H1 (cell line): ENCODE measurements around the gene OR2V2. TPM values are rescaled to one million over a fixed set of nuclear protein-coding genes. Genes with fewer than 3 reads are reported as not detected.

Experiments
- CTCF ChIA-PET: fragments of 300-600 bp; sonication (Branson Sonifier 250); formaldehyde crosslinking; loops from one replicate; lab custom pipeline; 2021; ENCODE audit not compliant: partially characterized antibody; lab: Charles Lee
- POLR2A ChIA-PET: fragments of 300-600 bp; sonication (Branson Sonifier 250); formaldehyde crosslinking; loops from one replicate; lab custom pipeline; 2021; ENCODE audit warnings: inconsistent platforms; ENCODE audit not compliant: partially characterized antibody; lab: Charles Lee
- DNase-seq, 2 experiments: peaks; one replicate each; pipeline versions ENCODE4 v3.0.0 to v3.0.0-alpha.2; 2010 to 2022; ENCODE audit warnings: low spot score in 2 of 2, low read depth in 1 of 2, mixed read lengths in 1 of 2
- FAIRE-seq: peaks from 2 replicates; lab custom pipeline; 2011; peaks lifted over from hg19 to GRCh38; lab: Jason Lieb, UNC
- H2AFZ ChIP-seq: 2 replicates; pipeline ENCODE4 v1.8.1; 2012; ENCODE audit warnings: low read length, inconsistent platforms
- H2AK5ac ChIP-seq: 2 replicates; pipeline ENCODE4 v1.6.1; 2013; ENCODE audit warnings: low read depth, low read length
- H2BK120ac ChIP-seq: replicated peaks from 2 replicates; pipeline ENCODE3; 2013; ENCODE audit warnings: low read depth, low read length, inconsistent platforms
- H2BK12ac ChIP-seq: 2 replicates; pipeline ENCODE4 v1.6.1; 2013; ENCODE audit warnings: low read depth, low read length
- H2BK15ac ChIP-seq: 2 replicates; pipeline ENCODE4 v1.6.1; 2013; ENCODE audit warnings: low read length
- H2BK20ac ChIP-seq: 2 replicates; pipeline ENCODE4 v1.6.1; 2013; ENCODE audit warnings: low read length
- H2BK5ac ChIP-seq: 2 replicates; pipeline ENCODE4 v1.6.1; 2013; ENCODE audit warnings: low read depth, low read length
- H3K14ac ChIP-seq: 2 replicates; pipeline ENCODE4 v1.6.1; 2013; ENCODE audit warnings: inconsistent platforms; ENCODE audit not compliant: insufficient read length
- H3K18ac ChIP-seq: 2 replicates; pipeline ENCODE4 v1.6.1; 2013; ENCODE audit warnings: low read length; ENCODE audit errors: extremely low read depth
- H3K23ac ChIP-seq: 2 replicates; pipeline ENCODE4 v1.6.1; 2013; ENCODE audit warnings: inconsistent platforms; ENCODE audit not compliant: insufficient read length
- H3K23me2 ChIP-seq: 2 replicates; pipeline ENCODE4 v1.6.1; 2013; ENCODE audit warnings: low read depth, low read length
- H3K27ac ChIP-seq: 2 replicates; pipeline ENCODE4 v1.6.1; 2011; ENCODE audit warnings: low read depth, low read length, inconsistent platforms
- H3K27me3 ChIP-seq, 4 experiments: replicated peaks in 1 of 4; 1 replicate in 1 of 4; 2 replicates in 3 of 4; pipeline versions ENCODE4 v1.6.1 to v1.8.1; 2011 to 2013; ENCODE audit warnings: low read length in 3 of 4, mild to moderate bottlenecking in 3 of 4, inconsistent platforms in 2 of 4, mixed read lengths in 2 of 4, moderate library complexity in 1 of 4; ENCODE audit not compliant: control insufficient read depth in 3 of 4, insufficient read depth in 3 of 4; ENCODE audit errors: extremely low read depth in 1 of 4
- H3K36me3 ChIP-seq, 4 experiments: 2 replicates each; pipeline versions ENCODE4 v1.6.1 to v1.8.1; 2011 to 2013; ENCODE audit warnings: mild to moderate bottlenecking in 4 of 4, low read length in 3 of 4, moderate library complexity in 2 of 4, control low read depth in 1 of 4, inconsistent platforms in 1 of 4; ENCODE audit not compliant: insufficient read depth in 4 of 4, control insufficient read depth in 2 of 4
- H3K4ac ChIP-seq: replicated peaks from 2 replicates; pipeline ENCODE3; 2013; ENCODE audit warnings: low read length, low read depth, mixed read lengths, inconsistent platforms; ENCODE audit not compliant: insufficient read length
- H3K4me1 ChIP-seq, 4 experiments: replicated peaks in 1 of 4; 1 replicate in 1 of 4; 2 replicates in 3 of 4; pipeline versions ENCODE4 v1.6.1 to v1.8.1; 2011 to 2013; ENCODE audit warnings: low read length in 3 of 4, inconsistent platforms in 2 of 4, mixed read lengths in 1 of 4; ENCODE audit not compliant: insufficient read depth in 4 of 4, control insufficient read depth in 3 of 4
- H3K4me2 ChIP-seq, 2 experiments: 2 replicates each; pipeline versions ENCODE4 v1.6.1 to v1.8.1; 2011 to 2013; ENCODE audit warnings: low read depth in 2 of 2, low read length in 2 of 2, control low read depth in 1 of 2, inconsistent platforms in 1 of 2, mild to moderate bottlenecking in 1 of 2; ENCODE audit not compliant: insufficient read depth in 1 of 2
- H3K4me3 ChIP-seq, 4 experiments: fragments of 200-600, 300-600 bp in 1 of 4; sonication (generic), shearing (Covaris generic), sonication (Bioruptor Twin) in 1 of 4; 2 replicates each; pipeline versions ENCODE4 v1.5.1 to v1.8.1; 2011 to 2016; ENCODE audit warnings: low read length in 4 of 4, low read depth in 3 of 4, control low read depth in 2 of 4, inconsistent platforms in 2 of 4, mild to moderate bottlenecking in 2 of 4, mixed read lengths in 1 of 4, moderate library complexity in 1 of 4; ENCODE audit not compliant: insufficient read depth in 2 of 4; ENCODE audit errors: extremely low read depth in 1 of 4
- H3K56ac ChIP-seq: replicated peaks from 2 replicates; pipeline ENCODE3; 2013; ENCODE audit warnings: low read depth, mild to moderate bottlenecking, mixed read lengths, low read length, inconsistent platforms; ENCODE audit not compliant: insufficient read length
- H3K79me1 ChIP-seq: 2 replicates; pipeline ENCODE4 v1.6.1; 2013; ENCODE audit warnings: low read depth, low read length, control low read depth
- H3K79me2 ChIP-seq, 2 experiments: 2 replicates each; pipeline versions ENCODE4 v1.6.1 to v1.8.1; 2012 to 2013; ENCODE audit warnings: low read length in 2 of 2, mild to moderate bottlenecking in 2 of 2, inconsistent platforms in 1 of 2; ENCODE audit not compliant: insufficient read depth in 2 of 2, control insufficient read depth in 1 of 2
- H3K9ac ChIP-seq, 4 experiments: replicated peaks in 1 of 4; 1 replicate in 1 of 4; 2 replicates in 3 of 4; pipeline versions ENCODE4 v1.6.1 to v1.8.1; 2011 to 2013; ENCODE audit warnings: low read depth in 3 of 4, low read length in 3 of 4, control low read depth in 2 of 4, mild to moderate bottlenecking in 2 of 4, moderate library complexity in 2 of 4, inconsistent platforms in 1 of 4; ENCODE audit errors: extremely low read depth in 1 of 4
- H3K9me3 ChIP-seq, 2 experiments: 2 replicates each; pipeline versions ENCODE4 v1.6.1 to v1.8.1; 2012 to 2013; ENCODE audit warnings: mild to moderate bottlenecking in 2 of 2, moderate library complexity in 2 of 2, control low read depth in 1 of 2, inconsistent platforms in 1 of 2, low read depth in 1 of 2, low read length in 1 of 2, mixed read lengths in 1 of 2; ENCODE audit not compliant: insufficient read depth in 2 of 2
- H4K20me1 ChIP-seq, 2 experiments: replicated peaks in 1 of 2; 2 replicates each; pipeline versions ENCODE3 to v1.8.1; 2011 to 2013; ENCODE audit warnings: inconsistent platforms in 2 of 2, low read length in 2 of 2, mild to moderate bottlenecking in 1 of 2; ENCODE audit not compliant: insufficient read depth in 2 of 2, control insufficient read depth in 1 of 2
- H4K5ac ChIP-seq: 2 replicates; pipeline ENCODE4 v1.6.1; 2013; ENCODE audit warnings: low read length, low read depth, mixed read lengths, inconsistent platforms; ENCODE audit not compliant: insufficient read length
- H4K8ac ChIP-seq: 2 replicates; pipeline ENCODE4 v1.8.0; 2013; ENCODE audit warnings: mild to moderate bottlenecking, moderate library complexity, low read length, inconsistent platforms; ENCODE audit not compliant: insufficient read depth; ENCODE audit errors: extremely low read depth
- H4K91ac ChIP-seq: replicated peaks from 2 replicates; pipeline ENCODE3; 2013; ENCODE audit warnings: low read length, mixed read lengths, inconsistent platforms; ENCODE audit not compliant: insufficient read length
- BCL11A ChIP-seq, 2 experiments: IDR thresholded peaks; one replicate each; pipeline ENCODE4 v1.6.1; 2011; ENCODE audit warnings: low read depth in 2 of 2, low read length in 2 of 2, mild to moderate bottlenecking in 2 of 2
- HDAC2 ChIP-seq, 2 experiments: fragments of 300-600 bp in 1 of 2; sonication (generic) in 1 of 2; IDR thresholded peaks; 2 replicates each; pipeline ENCODE4 v1.6.1; 2011 to 2012; ENCODE audit warnings: low read depth in 2 of 2, low read length in 2 of 2, mild to moderate bottlenecking in 2 of 2, moderate library complexity in 2 of 2, borderline replicate concordance in 1 of 2, inconsistent platforms in 1 of 2
- KDM4A ChIP-seq: IDR thresholded peaks from one replicate; pipeline ENCODE4 v1.7.1; 2012; ENCODE audit warnings: low read depth, mild to moderate bottlenecking, moderate library complexity, low read length, inconsistent platforms; ENCODE audit not compliant: severe bottlenecking
- KDM5A ChIP-seq: fragments of 200-600 bp; IDR thresholded peaks from 2 replicates; pipeline ENCODE4 v1.7.1; 2012; ENCODE audit warnings: mild to moderate bottlenecking, low read length, inconsistent platforms, mixed read lengths
- MAFK ChIP-seq: IDR thresholded peaks from 2 replicates; pipeline ENCODE4 v1.6.1; 2012; ENCODE audit warnings: low read depth, mild to moderate bottlenecking, improper control_type of control experiment, low read length
- SP2 ChIP-seq: IDR thresholded peaks from 2 replicates; pipeline ENCODE4 v1.6.1; 2012; ENCODE audit warnings: mild to moderate bottlenecking, low read length, inconsistent platforms
- TAF7 ChIP-seq: optimal IDR thresholded peaks from 2 replicates; pipeline ENCODE3; 2011; ENCODE audit warnings: low read depth, mild to moderate bottlenecking, inconsistent platforms, low read length, moderate library complexity, borderline replicate concordance
- WGBS, 2 experiments: shearing (Covaris generic) in 1 of 2; methylation state at CpG; one replicate each; pipeline versions ENCODE4 v1.1.6 to v1.1.7; 2013 to 2015; ENCODE audit warnings: low lambda C conversion rate in 2 of 2, mixed read lengths in 2 of 2, inconsistent platforms in 1 of 2, low coverage in 1 of 2, missing lambda C conversion rate in 1 of 2; ENCODE audit not compliant: insufficient replicate concordance in 2 of 2, insufficient coverage in 1 of 2, insufficient read length in 1 of 2; ENCODE audit errors: extremely low coverage in 1 of 2, missing lambda C conversion rate in 1 of 2; 5-methylcytosine and 5-hydroxymethylcytosine counted together
- polyA plus RNA-seq, 7 experiments: library from polyadenylated mRNA; depleted of rRNA in 3 of 7; stranded (reverse) in 5 of 7; unstranded in 2 of 7; fragments of >200 nt in 5 of 7; fragments of 200-250 nt in 2 of 7; gene quantifications; 1 replicate in 5 of 7; 2 replicates in 1 of 7; 4 replicates in 1 of 7; pipeline versions ENCODE4 v1.2.1 to v1.2.3, GENCODE V29; 2011 to 2013; ENCODE audit warnings: missing spikeins in 2 of 7, mixed read lengths in 2 of 7
- total RNA-seq: library from RNA; stranded (reverse); fragmentation: NEBNext Ultra II Directional; extraction: Animal tissue kit (Norgen Biotek cat#: 25700); gene quantifications from 2 replicates; pipeline ENCODE4 v1.2.1, GENCODE V29; 2021
- TF ChIP-seq, protein P1 (sequence below): IDR thresholded peaks from 2 replicates; pipeline ENCODE4 v1.6.1; 2012; ENCODE audit warnings: low read length, inconsistent platforms

Gene OR2V2
- total and polyA plus RNA-seq, 2 of the 8 experiments (the other 6 are each of a cell fraction or from before 2014, with no cell fraction given), result not detected

DNA sequence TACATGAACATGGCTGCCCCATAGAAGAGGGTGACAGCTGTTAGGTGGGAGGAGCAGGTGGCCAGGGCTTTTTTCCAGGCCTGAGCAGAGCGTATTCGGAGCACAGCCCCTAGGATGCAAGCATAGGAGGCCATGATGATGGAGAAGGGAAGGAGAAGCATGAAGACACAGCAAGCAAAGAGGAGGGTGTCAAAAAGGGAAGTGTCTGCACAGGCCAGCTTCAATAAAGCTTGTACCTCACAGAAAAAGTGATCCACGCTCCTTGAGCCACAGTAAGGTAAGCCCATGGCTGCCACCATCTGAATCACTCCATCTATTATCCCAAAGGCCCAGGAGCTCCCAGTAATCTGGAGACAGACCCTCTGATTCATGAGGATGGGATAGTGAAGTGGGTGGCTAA lies 22.9 kb upstream of the OR2V2 start:
- Histone ChIP-seq H3K4ac (no peak overlapping the region), H2AK5ac (no peak overlapping the region), H3K27me3 (0 out of 7 replicates have a peak, but pooled peaks cover 0 to 1% (median 0%) of the 10 kb centered on the region in 4 experiments), H3K23me2 (peaks cover 3% of the 10 kb centered on the region; the same call in 1 of the 2 replicates), H4K8ac (no peak overlapping the region; the same call in 1 of the 2 replicates), H3K27ac (no peak overlapping the region), H4K20me1 (no peaks in the 10 kb centered on the region), H3K18ac (no peak overlapping the region), H3K4me3 (no peak overlapping the region), H4K91ac (no peak overlapping the region), H3K4me1 (no peaks in the 10 kb centered on the region; a peak in 1 of 7 replicates), H3K14ac (no peak overlapping the region), H3K4me2 (no peak overlapping the region), H2BK15ac (no peak overlapping the region), H2BK5ac (no peak overlapping the region), H3K9ac (no peak overlapping the region), H3K9me3 (no peaks in the 10 kb centered on the region; a peak in 1 of 4 replicates), H2AFZ (no peak overlapping the region), H4K5ac (no peak overlapping the region), H2BK12ac (no peak overlapping the region), H3K23ac (no peak overlapping the region), H2BK120ac (no peak overlapping the region), H2BK20ac (no peak overlapping the region), H3K79me2 (no peaks in the 10 kb centered on the region), H3K56ac (no peak overlapping the region), H3K36me3 (no peaks in the 10 kb centered on the region), H3K79me1 (no peaks in the 10 kb centered on the region)
- ChIA-PET POLR2A (interaction anchor here (1.0 kb wide), 1 partner anchor 9 kb away, joined by 3 read pairs; no protein-coding TSS in a partner anchor), CTCF (no interaction called here)
- DNase-seq (no peak), FAIRE-seq (no peak)
- WGBS, 2 experiments, result 94% methylated on average over 3 of the region's 3 CpGs; no CpG with 5 or more reads in 1 of the 2 experiments
- no peak for TF ChIP-seq BCL11A (IDR thresholded peaks at IDR 0.05; ENCODE audit: low read depth in 2 of 2, low read length in 2 of 2)
- no peak for TF ChIP-seq TAF7
- no peak for TF ChIP-seq MAFK
- TF ChIP-seq, protein P1, sequence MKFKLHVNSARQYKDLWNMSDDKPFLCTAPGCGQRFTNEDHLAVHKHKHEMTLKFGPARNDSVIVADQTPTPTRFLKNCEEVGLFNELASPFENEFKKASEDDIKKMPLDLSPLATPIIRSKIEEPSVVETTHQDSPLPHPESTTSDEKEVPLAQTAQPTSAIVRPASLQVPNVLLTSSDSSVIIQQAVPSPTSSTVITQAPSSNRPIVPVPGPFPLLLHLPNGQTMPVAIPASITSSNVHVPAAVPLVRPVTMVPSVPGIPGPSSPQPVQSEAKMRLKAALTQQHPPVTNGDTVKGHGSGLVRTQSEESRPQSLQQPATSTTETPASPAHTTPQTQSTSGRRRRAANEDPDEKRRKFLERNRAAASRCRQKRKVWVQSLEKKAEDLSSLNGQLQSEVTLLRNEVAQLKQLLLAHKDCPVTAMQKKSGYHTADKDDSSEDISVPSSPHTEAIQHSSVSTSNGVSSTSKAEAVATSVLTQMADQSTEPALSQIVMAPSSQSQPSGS, result no peak
- no peak for TF ChIP-seq KDM5A
- no peak for TF ChIP-seq HDAC2 (IDR thresholded peaks at IDR 0.05; ENCODE audit: borderline replicate concordance in 1 of 2, low read depth in 2 of 2, low read length in 2 of 2)
- no peak for TF ChIP-seq KDM4A
- no peak for TF ChIP-seq SP2
